ENCODE results near the gene NDUFAF2.

GRCh38 chr5:61069150-61069549 lies 124.1 kb downstream of the NDUFAF2 start:
- TF ChIP-seq POLR2AphosphoS5 (IDR thresholded peaks at IDR 0.05; ENCODE audit: low read depth, low read length) (no peak), CTCF (IDR thresholded peaks at IDR 0.05) (no peak), TAF1 (IDR thresholded peaks at IDR 0.05; ENCODE audit: borderline replicate concordance, low read depth, low read length) (no peak), GATA2 (CRISPR knock-in tag; IDR thresholded peaks at IDR 0.05) (no peak)

All from SK-N-SH (cell line).